ENCODE measurements around the gene RAI2. TPM values are rescaled to one million over a fixed set of nuclear protein-coding genes. Genes with fewer than 3 reads are reported as not detected.

Gene RAI2
- total and polyA plus RNA-seq, 2 experiments from 2014 or later: 0.83 to 0.99 TPM

GRCh38 chrX:17822351-17822750 lies 38.7 kb downstream of the RAI2 start:
- Histone ChIP-seq H4K20me1 (replicated peaks; ENCODE audit: insufficient read depth) (no peaks in the 10 kb centered on the region), H3K36me3 (ENCODE audit: insufficient read depth) (no peaks in the 10 kb centered on the region), H3F3A (replicated peaks; ENCODE audit: low read depth) (no peaks in the 10 kb centered on the region), H3K4me1 (ENCODE audit: insufficient read depth) (no peaks in the 10 kb centered on the region), H3K27ac (ENCODE audit: low read depth) (no peak overlapping the region), H3K27me3 (ENCODE audit: insufficient read depth) (no peaks in the 10 kb centered on the region), H3K9me2 (ENCODE audit: insufficient read depth) (no peaks in the 10 kb centered on the region), H3K4me3 (no peak overlapping the region), H3K4me2 (no peak overlapping the region), H3K79me2 (replicated peaks; ENCODE audit: insufficient read depth) (no peaks in the 10 kb centered on the region), H2AFZ (no peak overlapping the region)
- no peak for TF ChIP-seq ZNF114 (CRISPR knock-in tag; IDR thresholded peaks at IDR 0.05)
- TF ChIP-seq CTCF (conservative IDR thresholded peaks at IDR 0.05; ENCODE audit: low read depth in 2 of 2): no peak
- TF ChIP-seq EZH2phosphoT487 (IDR thresholded peaks at IDR 0.05; ENCODE audit: unreplicated experiment): no peak
- no peak for TF ChIP-seq JUNB (IDR thresholded peaks at IDR 0.05; ENCODE audit: unreplicated experiment)
- no peak for TF ChIP-seq NANOG (IDR thresholded peaks at IDR 0.05; ENCODE audit: borderline replicate concordance)
- TF ChIP-seq REST (IDR thresholded peaks at IDR 0.05; ENCODE audit: unreplicated experiment): no peak
- no peak for TF ChIP-seq EZH2 (IDR thresholded peaks at IDR 0.05; ENCODE audit: low read depth, unreplicated experiment)
- no peak for TF ChIP-seq ZNF462 (CRISPR knock-in tag; IDR thresholded peaks at IDR 0.05)
- no peak for TF ChIP-seq STAT1 (IDR thresholded peaks at IDR 0.05; ENCODE audit: unreplicated experiment)
- no peak for TF ChIP-seq POLR2AphosphoS5 (IDR thresholded peaks at IDR 0.05; ENCODE audit: low read depth)
- TF ChIP-seq ETS1 (IDR thresholded peaks at IDR 0.05): no peak
- no peak for TF ChIP-seq ZNF331 (CRISPR knock-in tag; IDR thresholded peaks at IDR 0.05; ENCODE audit: low read depth)
- no peak for TF ChIP-seq CREB1 (CRISPR knock-in tag; IDR thresholded peaks at IDR 0.05; ENCODE audit: low read depth)
- ATAC-seq (no peak), DNase-seq (ENCODE audit: low spot score) (no peak)
- Mint-ChIP-seq H3K9me3 (peaks cover 4% of the 10 kb centered on the region; the same call in 1 of the 3 replicates), H3K27ac (no peak overlapping the region), H3K27me3 (ENCODE audit: insufficient read depth, low read depth, poor library complexity) (no peaks in the 10 kb centered on the region), H3K36me3 (ENCODE audit: low read depth) (no peaks in the 10 kb centered on the region), H3K4me1 (no peaks in the 10 kb centered on the region), H3K4me3 (no peak overlapping the region)
